HUES48 (cell line): ENCODE measurements around the gene NUTF2.

Experiments
- H3K27ac ChIP-seq: one replicate; pipeline ENCODE4 v1.7.0; 2013; ENCODE audit warnings: low read depth, low read length, inconsistent platforms
- H3K27me3 ChIP-seq: 2 replicates; pipeline ENCODE4 v1.6.1; 2013; ENCODE audit warnings: mild to moderate bottlenecking, low read length; ENCODE audit not compliant: control insufficient read depth, insufficient read depth
- H3K36me3 ChIP-seq: 2 replicates; pipeline ENCODE4 v1.6.1; 2013; ENCODE audit warnings: low read length; ENCODE audit not compliant: control insufficient read depth, insufficient read depth
- H3K4me1 ChIP-seq: 2 replicates; pipeline ENCODE4 v1.6.1; 2013; ENCODE audit warnings: mild to moderate bottlenecking, low read length; ENCODE audit not compliant: control insufficient read depth, insufficient read depth
- H3K4me3 ChIP-seq: 2 replicates; pipeline ENCODE4 v1.5.1; 2013; ENCODE audit warnings: mild to moderate bottlenecking, low read depth, low read length
- H3K9ac ChIP-seq: 2 replicates; pipeline ENCODE4 v1.6.1; 2013; ENCODE audit warnings: mild to moderate bottlenecking, low read depth, low read length, moderate library complexity
- H3K9me3 ChIP-seq: 2 replicates; pipeline ENCODE4 v1.6.1; 2013; ENCODE audit warnings: low read length; ENCODE audit not compliant: control insufficient read depth, insufficient read depth

Gene NUTF2

DNA sequence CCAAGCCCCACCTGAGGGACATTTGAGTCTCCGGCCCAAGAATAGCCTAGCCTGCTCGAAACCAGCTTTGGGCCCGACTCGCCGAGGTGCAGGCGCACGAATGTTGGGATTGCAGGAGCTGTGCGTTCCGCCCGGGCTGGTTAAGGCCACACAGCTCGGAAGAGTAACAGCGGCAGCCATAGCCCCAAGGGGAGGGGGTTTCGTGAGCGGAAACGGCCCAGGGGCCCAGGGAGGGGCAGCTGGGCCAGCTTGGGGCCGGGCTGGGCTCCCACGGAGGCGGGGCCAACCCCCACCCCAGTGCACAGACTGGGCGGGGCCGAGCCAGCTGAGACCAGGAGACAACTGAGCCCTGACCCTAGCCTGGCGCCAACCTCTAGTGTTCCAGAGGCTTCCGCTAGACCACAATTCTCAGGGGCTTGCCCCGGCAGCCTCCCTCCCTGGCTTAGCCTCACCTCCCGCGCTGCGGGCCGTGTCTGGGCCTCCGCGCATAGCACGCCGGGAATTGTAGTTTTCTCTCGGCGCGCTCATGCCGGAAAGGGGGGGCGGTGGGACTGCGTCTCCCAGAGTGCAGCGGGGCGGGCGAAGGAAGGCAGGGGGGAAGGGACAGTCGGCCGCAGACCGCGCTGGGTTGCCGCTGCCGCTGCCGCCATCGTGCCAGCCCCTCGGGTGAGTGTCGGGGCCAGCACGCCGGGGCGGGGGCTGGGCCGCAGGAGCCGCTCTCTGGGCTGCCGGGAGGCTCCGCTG, at the start of gene NUTF2:
Gene NUTF2 (plus strand): TSS at position 614 of the 744 bp plus-strand sequence. CDS start 18,198 bp downstream, outside the sequence.
- Histone ChIP-seq H3K4me1 (peaks cover 30% of the 10 kb centered on the region), H3K9me3 (no peaks in the 10 kb centered on the region), H3K27ac (peak within 1 kb of the TSS; percentile 97), H3K27me3 (no peaks in the 10 kb centered on the region), H3K4me3 (peak within 1 kb of the TSS; percentile 95), H3K9ac (peak within 1 kb of the TSS; percentile 90), H3K36me3 (peaks cover 12% of the 10 kb centered on the region; the same call in 1 of the 2 replicates)

DNA sequence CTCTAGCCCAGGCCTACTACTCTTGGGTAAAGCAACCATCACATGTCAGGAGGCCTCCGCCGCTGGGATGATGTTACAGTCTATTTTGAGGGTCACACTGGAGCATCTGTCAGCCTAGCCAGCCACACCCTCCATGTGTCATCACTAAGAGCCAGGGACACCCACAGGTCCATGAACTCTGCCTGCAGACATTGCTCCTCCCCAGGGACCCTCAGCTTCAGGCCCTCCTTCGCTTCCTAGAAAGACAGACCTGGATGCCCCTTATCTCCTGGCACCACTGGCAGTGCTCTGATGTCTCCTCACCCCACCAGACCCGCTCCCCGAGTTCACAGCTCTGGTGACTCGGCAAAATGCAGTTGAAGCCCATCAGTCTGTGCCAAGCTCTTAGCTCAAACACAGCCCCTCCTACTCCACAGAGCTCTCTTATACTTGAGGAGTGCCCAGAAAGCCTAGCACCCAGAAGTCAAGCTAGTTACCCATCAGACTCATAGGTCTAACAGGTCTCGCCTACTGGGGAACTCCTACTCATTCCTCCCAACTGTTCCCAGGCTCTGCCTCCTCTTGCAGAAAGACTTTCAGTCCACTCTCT, 46.3 kb upstream of the NUTF2 start:
- H3K27ac ChIP-seq, result no peak overlapping the region
- H3K9ac ChIP-seq, result no peak overlapping the region

DNA sequence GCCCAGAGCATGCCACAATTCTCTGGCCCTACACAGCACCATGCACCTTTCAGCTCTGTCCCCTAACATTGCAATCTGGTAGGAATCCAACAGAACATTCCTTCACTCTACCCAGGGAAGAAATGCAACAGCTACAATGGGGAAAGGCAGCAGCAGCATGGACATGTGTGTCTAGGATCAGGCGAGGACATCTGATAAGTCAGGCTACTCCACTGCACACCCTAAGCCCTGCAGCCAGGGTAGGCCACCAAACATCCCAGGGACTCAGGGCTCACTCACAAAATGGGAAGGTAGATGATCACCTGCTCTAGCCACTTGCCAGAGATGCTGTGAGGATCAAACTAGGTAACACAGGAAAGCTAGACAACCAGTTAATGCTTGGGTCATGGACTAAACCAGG, 45.5 kb upstream of the NUTF2 start:
- no peaks in the 10 kb centered on the region for H3K27me3 ChIP-seq
- H3K4me1 ChIP-seq, result no peaks in the 10 kb centered on the region
- peaks cover 31% of the 10 kb centered on the region for H3K36me3 ChIP-seq
- no peak overlapping the region for H3K27ac ChIP-seq
- no peak overlapping the region for H3K4me3 ChIP-seq
- H3K9me3 ChIP-seq, result no peaks in the 10 kb centered on the region
- H3K9ac ChIP-seq, result no peak overlapping the region

More for the DNA sequence above, 46.3 kb upstream of the NUTF2 start:
- Histone ChIP-seq H3K4me1 (no peaks in the 10 kb centered on the region), H3K9me3 (no peaks in the 10 kb centered on the region), H3K36me3 (peaks cover 31% of the 10 kb centered on the region), H3K4me3 (no peak overlapping the region), H3K27me3 (no peaks in the 10 kb centered on the region)

DNA sequence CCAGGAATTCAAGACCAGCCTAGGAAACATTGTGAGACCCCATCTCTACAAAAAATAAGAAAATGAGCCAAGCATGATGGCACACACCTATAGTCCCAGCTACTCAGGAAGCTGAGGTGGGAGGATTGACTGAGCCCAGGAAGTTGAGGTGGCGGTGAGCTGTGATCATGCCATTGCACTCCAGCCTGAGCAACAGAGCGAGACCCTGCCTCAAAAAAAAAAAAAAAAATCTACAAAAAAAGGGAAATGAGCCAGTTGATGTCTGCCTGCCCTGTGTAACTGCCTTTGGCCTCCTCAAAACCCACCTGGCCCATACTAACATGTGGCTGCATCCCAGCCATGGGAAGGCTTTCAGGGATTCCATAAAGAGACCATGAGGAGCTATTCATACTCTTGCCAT, 44.9 kb upstream of the NUTF2 start:
- Histone ChIP-seq H3K36me3 (peaks cover 31% of the 10 kb centered on the region), H3K27ac (no peak overlapping the region), H3K4me1 (no peaks in the 10 kb centered on the region), H3K4me3 (no peak overlapping the region), H3K9ac (no peak overlapping the region), H3K27me3 (no peaks in the 10 kb centered on the region), H3K9me3 (no peaks in the 10 kb centered on the region)

DNA sequence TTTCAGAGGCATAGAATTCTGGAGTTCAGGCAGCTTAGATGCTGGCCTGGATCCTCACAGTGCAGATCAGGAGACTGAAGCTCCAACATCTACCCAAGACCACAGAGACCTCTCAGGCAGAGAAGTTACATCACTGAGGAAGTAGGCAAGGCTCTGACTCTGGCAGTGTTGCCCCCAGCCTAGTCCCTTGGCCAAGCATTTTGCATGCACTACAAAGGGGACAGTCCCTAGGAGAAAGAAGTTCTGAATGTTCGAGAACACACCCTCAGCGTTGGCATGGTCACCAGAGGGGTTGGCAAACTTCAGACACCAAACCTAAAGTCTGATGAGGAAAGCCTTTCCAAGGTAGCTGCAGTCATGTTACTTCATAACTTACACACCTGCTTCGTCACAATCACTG, 42.8 kb upstream of the NUTF2 start:
- Histone ChIP-seq H3K4me3 (no peak overlapping the region), H3K9me3 (no peaks in the 10 kb centered on the region), H3K9ac (no peak overlapping the region), H3K27ac (no peak overlapping the region), H3K27me3 (no peaks in the 10 kb centered on the region), H3K4me1 (no peaks in the 10 kb centered on the region), H3K36me3 (peaks cover 31% of the 10 kb centered on the region)

DNA sequence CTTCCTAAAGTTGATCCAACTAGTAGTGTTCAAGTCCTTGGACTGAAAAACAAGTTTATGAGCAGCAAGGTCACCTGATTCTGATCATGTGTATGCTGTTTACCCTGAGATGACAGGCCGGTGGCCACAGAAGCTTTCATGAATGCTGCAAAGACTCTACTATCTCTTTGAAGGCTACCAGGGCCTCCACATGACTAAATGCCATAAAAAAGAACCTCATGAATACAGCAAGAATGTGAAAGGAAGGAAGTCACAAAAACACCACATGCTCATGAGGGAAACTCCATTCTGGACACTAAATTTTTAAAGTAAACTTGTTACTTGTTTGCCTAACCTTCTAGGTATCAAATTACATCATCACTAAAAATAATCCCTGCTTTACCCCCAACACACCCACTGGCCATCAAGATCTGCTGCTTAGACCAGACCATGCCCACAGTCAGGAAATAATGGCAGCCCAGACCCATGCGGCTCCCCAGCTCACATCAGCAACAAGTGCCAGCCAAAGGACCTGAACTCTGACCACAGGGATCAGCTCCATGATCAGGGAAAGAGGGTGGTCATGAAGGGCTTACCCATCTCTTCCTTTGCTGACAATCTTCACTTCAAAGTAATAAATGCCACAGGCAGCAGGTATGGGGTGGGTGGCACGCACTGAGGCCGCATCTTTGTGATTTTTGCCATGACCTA, 41.7 kb upstream of the NUTF2 start:
- Histone ChIP-seq H3K9ac (0 out of 2 replicates have a peak overlapping the region, but pooled peaks have one; percentile 82), H3K9me3 (no peaks in the 10 kb centered on the region), H3K36me3 (peaks cover 28% of the 10 kb centered on the region), H3K27me3 (no peaks in the 10 kb centered on the region), H3K4me3 (peak overlapping the region; percentile 97), H3K4me1 (no peaks in the 10 kb centered on the region), H3K27ac (no peak overlapping the region)

DNA sequence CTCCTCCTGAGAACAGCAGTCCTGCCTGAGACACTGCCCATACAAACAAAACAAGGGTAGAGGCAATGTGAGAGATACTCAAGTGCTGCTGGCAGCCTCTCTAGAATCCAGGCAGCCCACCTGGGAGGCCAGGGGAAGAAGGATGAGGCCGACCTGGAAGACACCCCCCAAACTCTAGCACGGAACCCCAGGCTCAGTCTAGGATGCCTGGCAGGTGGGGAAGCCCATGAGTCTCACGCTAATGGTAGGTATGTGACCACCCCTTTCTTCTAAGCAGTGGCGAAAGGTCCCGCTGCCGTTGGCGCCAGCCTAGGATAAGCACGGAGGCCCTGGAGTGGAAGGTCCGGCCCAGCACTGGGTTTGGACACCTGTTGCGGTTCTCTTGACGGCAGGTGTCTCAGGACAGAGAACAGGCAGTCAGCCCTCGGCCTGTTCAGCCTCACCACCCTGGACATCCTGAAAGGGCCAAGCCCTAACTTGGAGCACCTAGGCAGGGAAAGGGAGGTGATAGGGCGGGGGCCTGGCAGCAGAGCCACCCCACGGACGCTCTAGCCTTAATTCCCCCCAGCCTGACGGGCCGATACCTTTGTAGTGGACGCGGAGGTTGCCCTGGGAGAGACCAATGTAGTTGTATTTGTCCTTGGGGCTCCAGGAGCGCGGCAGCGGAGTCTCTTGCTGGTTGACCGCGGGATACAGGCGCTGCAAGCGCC, 40.9 kb upstream of the NUTF2 start:
- no peaks in the 10 kb centered on the region for H3K4me1 ChIP-seq
- no peaks in the 10 kb centered on the region for H3K27me3 ChIP-seq
- H3K9me3 ChIP-seq, result no peaks in the 10 kb centered on the region
- peak overlapping the region; percentile 82 for H3K9ac ChIP-seq
- peak overlapping the region; percentile 79 for H3K27ac ChIP-seq
- peak overlapping the region; percentile 97 for H3K4me3 ChIP-seq
- H3K36me3 ChIP-seq, result peaks cover 25% of the 10 kb centered on the region

DNA sequence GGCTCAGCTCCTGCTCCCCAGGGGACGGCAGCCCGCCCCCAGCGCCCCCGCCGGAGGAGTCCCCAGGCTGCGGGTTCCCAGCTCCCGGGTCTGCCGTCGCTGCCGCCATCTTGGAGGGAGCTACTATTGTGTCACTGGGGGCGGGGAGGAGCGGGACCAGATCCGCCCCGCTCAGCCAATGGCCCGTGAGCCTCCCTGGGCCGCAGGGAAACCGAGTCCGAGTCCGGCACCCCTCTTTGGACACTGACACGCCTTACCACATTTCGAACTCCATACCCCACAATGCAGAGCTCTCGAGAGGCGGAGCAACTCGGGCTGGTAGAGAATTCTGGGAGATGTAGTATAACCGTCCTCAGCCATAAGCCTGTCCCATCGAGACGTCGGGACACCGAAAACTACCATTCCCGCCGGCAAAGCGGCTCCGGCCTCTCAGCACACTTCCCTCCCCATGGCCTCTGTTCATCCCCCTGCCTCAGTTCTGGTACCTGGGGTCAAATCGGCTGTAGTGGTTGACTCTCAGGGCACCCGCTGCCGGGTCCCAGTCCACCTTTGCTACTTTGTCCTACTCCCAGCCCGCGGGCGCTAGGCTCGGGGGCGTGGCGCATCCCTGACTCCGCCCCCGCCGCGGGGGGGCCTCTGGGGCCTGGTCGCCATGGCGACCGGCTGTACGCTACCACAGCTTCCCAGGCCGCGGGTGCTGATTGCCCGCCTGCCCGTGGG, 40.1 kb upstream of the NUTF2 start, which contains the start of the genes RANBP10 and TSNAXIP1:
Gene RANBP10 (minus strand): TSS at position 133 of the 720 bp plus-strand sequence. CDS start 24 bp downstream, at position 109.
Gene TSNAXIP1 (plus strand): TSS at position 462 of the 720 bp plus-strand sequence. CDS start 261 bp downstream, outside the sequence.
- H3K27ac ChIP-seq, result peak within 1 kb of the TSS; percentile 88
- no peaks in the 10 kb centered on the region for H3K27me3 ChIP-seq
- H3K9me3 ChIP-seq, result no peaks in the 10 kb centered on the region
- H3K4me3 ChIP-seq, result peak within 1 kb of the TSS; percentile 97
- H3K4me1 ChIP-seq, result no peaks in the 10 kb centered on the region
- H3K9ac ChIP-seq, result peak within 1 kb of the TSS; percentile 82
- H3K36me3 ChIP-seq, result peaks cover 18% of the 10 kb centered on the region

DNA sequence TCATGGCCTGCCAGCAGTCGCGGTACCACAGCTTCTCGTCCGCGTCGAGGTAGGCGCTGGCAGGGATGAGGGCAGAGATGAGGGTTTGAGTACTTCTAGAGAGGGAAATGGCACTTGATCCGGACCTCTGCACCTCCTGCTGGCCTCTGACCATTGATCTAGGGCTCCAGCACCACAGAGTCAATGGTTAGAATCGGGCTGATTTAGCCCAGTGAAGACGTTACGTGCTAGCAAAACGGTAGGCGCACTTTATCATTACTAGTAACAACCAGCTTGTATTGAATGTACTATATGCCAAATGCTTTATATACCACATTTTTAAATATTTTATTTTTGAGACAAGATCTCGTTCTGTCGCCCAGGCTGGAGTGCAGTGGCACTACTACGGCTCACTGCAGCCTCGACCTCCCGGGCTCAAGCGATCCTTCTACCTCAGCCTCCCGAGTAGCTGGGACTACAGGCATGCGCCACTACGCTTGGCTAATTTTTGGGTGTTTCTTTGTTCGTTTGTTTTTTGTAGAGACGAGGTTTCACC, 39.5 kb upstream of the NUTF2 start:
- Histone ChIP-seq H3K36me3 (peaks cover 12% of the 10 kb centered on the region), H3K4me3 (peak overlapping the region; percentile 97), H3K9ac (0 out of 2 replicates have a peak overlapping the region, but pooled peaks have one; percentile 58), H3K27ac (peak overlapping the region; percentile 88), H3K27me3 (no peaks in the 10 kb centered on the region), H3K4me1 (no peaks in the 10 kb centered on the region), H3K9me3 (no peaks in the 10 kb centered on the region)

DNA sequence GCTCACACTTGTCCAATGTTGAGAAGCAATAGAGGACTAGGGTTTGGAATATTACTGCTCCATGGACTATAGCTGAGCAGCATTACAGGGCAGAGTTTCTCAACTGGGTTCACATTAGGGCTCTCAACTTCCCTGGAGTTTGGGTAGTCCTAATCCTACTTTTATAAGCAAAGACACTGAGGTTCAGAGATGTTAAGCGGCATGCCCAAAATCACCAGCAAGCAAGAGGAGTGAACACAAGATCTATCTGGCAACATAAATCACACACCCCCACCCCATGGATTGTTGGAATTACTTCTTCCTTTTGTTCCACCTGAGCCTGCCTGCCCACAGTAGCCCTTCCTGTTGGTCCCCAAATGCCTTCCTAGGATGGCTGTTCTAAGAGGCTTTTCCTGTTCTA, 34.8 kb upstream of the NUTF2 start:
- H3K27ac ChIP-seq, result no peak overlapping the region
- H3K4me3 ChIP-seq, result no peak overlapping the region
- H3K9ac ChIP-seq, result no peak overlapping the region

More for the DNA sequence above, 34.8 kb upstream of the NUTF2 start:
- Histone ChIP-seq H3K4me1 (no peaks in the 10 kb centered on the region), H3K27me3 (no peaks in the 10 kb centered on the region), H3K36me3 (no peaks in the 10 kb centered on the region), H3K9me3 (no peaks in the 10 kb centered on the region)
